MM.1S (cell line): ENCODE results near the gene PHLDB1.
"Not testable (repeated sequence)": the region's sequence is repeated elsewhere in the genome, so short reads cannot be mapped to it uniquely, and the experiment has no call there.

Experiments
- DNase-seq: peaks from one replicate; pipeline ENCODE4 v3.0.0-alpha.2; 2015
- H2AFZ ChIP-seq: fragments of 300-600 bp; sonication (generic); 2 replicates; pipeline ENCODE4 v1.6.0; 2016; ENCODE audit warnings: antibody characterized with exemption, low read length
- H3F3A ChIP-seq: fragments of 300-600 bp; sonication (generic); 2 replicates; pipeline ENCODE4 v1.6.1; 2016; ENCODE audit warnings: mild to moderate bottlenecking, antibody characterized with exemption, low read length, moderate library complexity, mixed read lengths; ENCODE audit not compliant: insufficient read depth
- H3K27ac ChIP-seq: fragments of 300-600 bp; sonication (generic); 2 replicates; pipeline ENCODE4 v1.5.1; 2016; ENCODE audit warnings: mild to moderate bottlenecking, low read length
- H3K27me3 ChIP-seq: fragments of 300-600 bp; sonication (generic); replicated peaks from 2 replicates; pipeline ENCODE4 v1.6.0; 2016; ENCODE audit warnings: low read length; ENCODE audit not compliant: insufficient read depth
- H3K36me3 ChIP-seq: fragments of 300-600 bp; sonication (generic); replicated peaks from 2 replicates; pipeline ENCODE4 v1.6.1; 2016; ENCODE audit warnings: mild to moderate bottlenecking, low read length, mixed read lengths; ENCODE audit not compliant: insufficient read depth
- H3K4me1 ChIP-seq: fragments of 300-600 bp; sonication (generic); 2 replicates; pipeline ENCODE4 v1.6.1; 2016; ENCODE audit warnings: low read length, mixed read lengths
- H3K4me2 ChIP-seq: fragments of 300-600 bp; sonication (generic); 2 replicates; pipeline ENCODE4 v1.6.0; 2016; ENCODE audit warnings: low read depth, low read length
- H3K4me3 ChIP-seq: fragments of 300-600 bp; sonication (generic); 2 replicates; pipeline ENCODE4 v1.5.1; 2016; ENCODE audit warnings: low read length, mixed read lengths
- H3K79me2 ChIP-seq: fragments of 300-600 bp; sonication (generic); 2 replicates; pipeline ENCODE4 v1.6.1; 2016; ENCODE audit warnings: mixed run types, low read length, mixed read lengths
- H3K9ac ChIP-seq: fragments of 300-600 bp; sonication (generic); 2 replicates; pipeline ENCODE4 v1.6.1; 2016; ENCODE audit warnings: low read length, mixed read lengths
- H3K9me2 ChIP-seq: fragments of 300-600 bp; sonication (generic); replicated peaks from 2 replicates; pipeline ENCODE4 v1.6.1; 2016; ENCODE audit warnings: mild to moderate bottlenecking, low read length, mixed read lengths; ENCODE audit not compliant: insufficient read depth
- H3K9me3 ChIP-seq: fragments of 300-600 bp; sonication (generic); replicated peaks from 2 replicates; pipeline ENCODE4 v1.6.1; 2016; ENCODE audit warnings: mild to moderate bottlenecking, low read length, mixed read lengths; ENCODE audit not compliant: insufficient read depth
- H4K20me1 ChIP-seq: fragments of 300-600 bp; sonication (generic); 2 replicates; pipeline ENCODE4 v1.6.1; 2016; ENCODE audit warnings: mild to moderate bottlenecking, low read length, moderate library complexity, mixed read lengths; ENCODE audit not compliant: insufficient read depth
- EZH2 ChIP-seq: fragments of 300-600 bp; sonication (generic); optimal IDR thresholded peaks from 2 replicates; pipeline ENCODE3; 2017; ENCODE audit warnings: low read depth, mild to moderate bottlenecking, antibody characterized with exemption, low read length, mixed read lengths
- EZH2phosphoT487 ChIP-seq: fragments of 300-600 bp; sonication (generic); IDR thresholded peaks from 2 replicates; pipeline ENCODE4 v1.6.1; 2018; ENCODE audit warnings: antibody characterized with exemption, low read length
- TF ChIP-seq, protein P1 (sequence below): fragments of 300-600 bp; sonication (generic); IDR thresholded peaks from 2 replicates; pipeline ENCODE4 v1.5.1; 2016; ENCODE audit warnings: antibody characterized with exemption, low read length, mixed read lengths

Gene PHLDB1

DNA sequence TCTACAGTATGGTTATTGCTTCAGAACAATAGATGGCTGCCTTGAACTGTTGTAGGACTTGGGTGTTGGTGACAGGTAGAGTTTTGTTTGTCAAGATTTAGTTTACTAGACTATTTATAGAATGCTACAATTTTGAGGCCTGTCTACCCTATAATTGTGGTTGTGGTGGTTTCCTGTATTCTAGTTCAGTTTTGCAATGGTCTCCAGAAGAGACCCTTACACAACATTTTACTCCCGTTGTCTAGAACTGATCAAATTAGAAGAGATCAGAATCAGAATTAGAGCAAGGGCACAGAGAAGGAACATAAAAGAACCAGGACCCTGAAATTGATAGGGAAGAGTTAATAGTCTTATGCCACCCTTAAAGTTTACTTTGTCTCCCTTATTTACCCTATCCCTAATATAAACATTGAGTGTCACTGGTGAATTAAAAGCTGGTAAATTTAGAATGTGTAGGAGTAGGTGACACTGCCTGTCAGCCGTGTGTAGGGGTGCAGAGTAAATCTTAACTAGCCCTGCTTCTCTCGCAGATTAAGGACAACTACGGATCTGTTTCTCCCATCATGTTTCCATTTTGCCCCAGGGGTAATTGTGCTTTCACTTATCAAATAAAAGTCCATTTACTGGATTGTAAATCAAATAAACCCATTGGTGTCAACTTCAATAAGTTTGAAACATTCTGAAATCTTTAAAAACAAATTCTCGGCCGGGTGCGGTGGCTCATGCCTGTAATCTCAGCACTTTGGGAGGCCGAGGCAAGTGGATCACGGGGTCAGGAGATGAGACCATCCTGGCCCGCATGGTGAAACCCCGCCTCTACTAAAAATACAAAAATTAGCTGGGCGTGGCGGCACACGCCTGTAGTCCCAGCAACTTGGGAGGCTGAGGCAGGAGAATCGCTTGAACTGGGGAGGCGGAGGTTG is 10.9 kb upstream of the PHLDB1 start:
- Histone ChIP-seq H3K4me2 (no peak overlapping the region), H3K4me1 (peaks cover 4% of the 10 kb centered on the region; the same call in 1 of the 2 replicates), H3K9me3 (no peaks in the 10 kb centered on the region), H3K27me3 (no peaks in the 10 kb centered on the region), H3K9ac (no peak overlapping the region), H3K36me3 (peaks cover 13% of the 10 kb centered on the region; the same call in 1 of the 2 replicates), H3K4me3 (no peak overlapping the region), H3K27ac (no peak overlapping the region), H4K20me1 (peaks cover 5% of the 10 kb centered on the region; the same call in 1 of the 2 replicates), H3K79me2 (0 out of 2 replicates have a peak, but pooled peaks cover 15% of the 10 kb centered on the region), H2AFZ (no peak overlapping the region), H3F3A (no peaks in the 10 kb centered on the region), H3K9me2 (no peaks in the 10 kb centered on the region)
- TF ChIP-seq EZH2 (no peak), EZH2phosphoT487 (no peak)
- TF ChIP-seq, protein P1, sequence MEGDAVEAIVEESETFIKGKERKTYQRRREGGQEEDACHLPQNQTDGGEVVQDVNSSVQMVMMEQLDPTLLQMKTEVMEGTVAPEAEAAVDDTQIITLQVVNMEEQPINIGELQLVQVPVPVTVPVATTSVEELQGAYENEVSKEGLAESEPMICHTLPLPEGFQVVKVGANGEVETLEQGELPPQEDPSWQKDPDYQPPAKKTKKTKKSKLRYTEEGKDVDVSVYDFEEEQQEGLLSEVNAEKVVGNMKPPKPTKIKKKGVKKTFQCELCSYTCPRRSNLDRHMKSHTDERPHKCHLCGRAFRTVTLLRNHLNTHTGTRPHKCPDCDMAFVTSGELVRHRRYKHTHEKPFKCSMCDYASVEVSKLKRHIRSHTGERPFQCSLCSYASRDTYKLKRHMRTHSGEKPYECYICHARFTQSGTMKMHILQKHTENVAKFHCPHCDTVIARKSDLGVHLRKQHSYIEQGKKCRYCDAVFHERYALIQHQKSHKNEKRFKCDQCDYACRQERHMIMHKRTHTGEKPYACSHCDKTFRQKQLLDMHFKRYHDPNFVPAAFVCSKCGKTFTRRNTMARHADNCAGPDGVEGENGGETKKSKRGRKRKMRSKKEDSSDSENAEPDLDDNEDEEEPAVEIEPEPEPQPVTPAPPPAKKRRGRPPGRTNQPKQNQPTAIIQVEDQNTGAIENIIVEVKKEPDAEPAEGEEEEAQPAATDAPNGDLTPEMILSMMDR = no peak
- DNase-seq = no peak

DNA sequence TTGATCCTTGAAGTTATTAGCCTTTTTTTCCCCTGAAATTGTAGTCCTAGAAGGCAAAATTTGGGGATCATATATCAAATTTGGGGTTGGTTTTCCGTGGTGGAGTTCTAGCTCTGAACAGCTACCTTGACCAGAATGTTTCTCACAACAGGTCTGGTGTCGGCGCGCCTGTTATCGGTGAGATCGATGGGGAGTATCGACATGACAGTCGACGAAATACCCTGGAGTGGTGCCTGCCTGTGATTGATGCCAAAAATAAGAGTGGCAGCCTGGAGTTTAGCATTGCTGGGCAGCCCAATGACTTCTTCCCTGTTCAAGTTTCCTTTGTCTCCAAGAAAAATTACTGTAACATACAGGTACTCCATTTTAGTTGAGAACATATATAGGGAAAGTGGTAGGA is 9.9 kb upstream of the PHLDB1 start:
- H3K4me2 ChIP-seq = no peak overlapping the region
- no peaks in the 10 kb centered on the region for H3K9me3 ChIP-seq
- no peak overlapping the region for H3K27ac ChIP-seq
- DNase-seq = no peak
- no peaks in the 10 kb centered on the region for H3K9me2 ChIP-seq
- no peak overlapping the region for H3K9ac ChIP-seq
- no peaks in the 10 kb centered on the region for H3F3A ChIP-seq
- peaks cover 13% of the 10 kb centered on the region; the same call in 1 of the 2 replicates for H3K36me3 ChIP-seq
- H3K4me3 ChIP-seq = no peak overlapping the region
- H3K79me2 ChIP-seq = 0 out of 2 replicates have a peak, but pooled peaks cover 15% of the 10 kb centered on the region
- peaks cover 5% of the 10 kb centered on the region; the same call in 1 of the 2 replicates for H4K20me1 ChIP-seq
- no peak overlapping the region for H2AFZ ChIP-seq
- TF ChIP-seq, protein P1 = no peak
- TF ChIP-seq EZH2 (no peak), EZH2phosphoT487 (no peak)
- peaks cover 4% of the 10 kb centered on the region; the same call in 1 of the 2 replicates for H3K4me1 ChIP-seq
- H3K27me3 ChIP-seq = no peaks in the 10 kb centered on the region

DNA sequence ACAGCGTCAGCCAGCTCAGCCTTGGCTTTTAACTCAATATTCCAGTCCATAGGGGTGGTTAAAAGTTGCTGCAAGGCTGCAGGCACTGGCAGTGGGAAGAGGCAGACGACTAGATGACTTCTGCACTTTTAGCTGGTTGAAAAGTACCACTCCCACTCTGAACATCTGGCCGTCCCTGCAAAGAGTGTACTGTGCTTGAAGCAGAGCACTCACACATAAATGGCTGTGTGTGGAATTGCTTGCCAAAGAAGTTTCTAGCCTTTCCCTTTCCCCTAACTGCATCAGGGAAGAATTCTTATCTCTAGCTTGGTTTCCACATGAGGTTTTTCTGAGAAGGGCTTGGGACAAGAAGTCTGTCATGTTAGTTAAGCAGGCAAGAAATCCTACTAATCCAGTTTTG is 5.1 kb upstream of the PHLDB1 start:
- Histone ChIP-seq H3K4me2 (no peak overlapping the region), H3K27ac (no peak overlapping the region), H3K27me3 (peaks cover 13% of the 10 kb centered on the region), H3K36me3 (peaks cover 7% of the 10 kb centered on the region; the same call in 1 of the 2 replicates), H2AFZ (no peak overlapping the region), H3K4me3 (no peak overlapping the region), H3F3A (no peaks in the 10 kb centered on the region), H4K20me1 (no peaks in the 10 kb centered on the region), H3K9me3 (no peaks in the 10 kb centered on the region), H3K4me1 (no peaks in the 10 kb centered on the region), H3K9ac (no peak overlapping the region), H3K9me2 (no peaks in the 10 kb centered on the region), H3K79me2 (0 out of 2 replicates have a peak, but pooled peaks cover 6% of the 10 kb centered on the region)
- DNase-seq = no peak
- TF ChIP-seq EZH2phosphoT487 (no peak), EZH2 (no peak)

DNA sequence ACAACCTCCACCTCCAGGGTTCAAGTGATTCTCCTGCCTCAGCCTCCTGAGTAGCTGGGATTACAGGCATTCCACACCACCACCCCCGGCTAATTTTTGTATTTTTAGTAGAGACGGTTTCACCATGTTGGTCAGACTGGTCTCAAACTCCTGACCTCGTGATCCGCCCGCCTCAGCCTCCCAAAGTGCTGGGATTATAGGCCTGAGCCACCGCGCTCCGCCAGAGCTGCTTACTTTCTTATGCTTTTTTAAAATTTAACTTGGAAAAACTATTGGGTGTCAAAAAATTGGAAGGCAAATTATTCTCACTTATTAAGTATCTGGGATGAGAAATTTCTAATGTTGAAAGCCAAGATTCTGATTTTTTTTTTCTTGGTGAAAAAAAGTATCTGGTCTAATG is 3.7 kb upstream of the PHLDB1 start:
- not testable (repeated sequence) for H3K4me3 ChIP-seq, H3K9ac ChIP-seq, H3K36me3 ChIP-seq, H3K79me2 ChIP-seq, H4K20me1 ChIP-seq, H3F3A ChIP-seq, H3K9me2 ChIP-seq, H2AFZ ChIP-seq, DNase-seq, H3K4me1 ChIP-seq, H3K27ac ChIP-seq, H3K4me2 ChIP-seq, H3K9me3 ChIP-seq
- peaks cover 25% of the 10 kb centered on the region for H3K27me3 ChIP-seq
